Keratinocyte (primary cell): ENCODE data around the gene KANSL1. TPM values are rescaled to one million over a fixed set of nuclear protein-coding genes. Genes with fewer than 3 reads are reported as not detected.

Source experiments
- DNase-seq: peaks from one replicate; pipeline ENCODE4 v3.0.0-alpha.2; 2011; ENCODE audit warnings: low read depth, missing footprints, low spot score
- FAIRE-seq: peaks from 2 replicates; lab custom pipeline; 2011; peaks lifted over from hg19 to GRCh38; lab: Jason Lieb, UNC
- H2AFZ ChIP-seq: 2 replicates; pipeline ENCODE4 v1.6.0; 2012; ENCODE audit warnings: low read length, control low read depth, inconsistent platforms; ENCODE audit not compliant: control insufficient read depth
- H3K27ac ChIP-seq: 2 replicates; pipeline ENCODE4 v1.5.1; 2011; ENCODE audit warnings: low read length; ENCODE audit not compliant: control insufficient read depth, insufficient read depth
- H3K27me3 ChIP-seq: 3 replicates; pipeline ENCODE4 v1.6.0; 2011; ENCODE audit warnings: low read length; ENCODE audit not compliant: control insufficient read depth, insufficient read depth; ENCODE audit errors: extremely low read depth
- H3K36me3 ChIP-seq, 2 experiments: 2 replicates in 1 of 2; 3 replicates in 1 of 2; pipeline ENCODE4 v1.5.1; 2011; ENCODE audit warnings: low read length in 2 of 2, mild to moderate bottlenecking in 1 of 2; ENCODE audit not compliant: control insufficient read depth in 2 of 2, insufficient read depth in 2 of 2; ENCODE audit errors: extremely low read depth in 1 of 2
- H3K4me1 ChIP-seq: 3 replicates; pipeline ENCODE4 v1.5.1; 2011; ENCODE audit warnings: low read length; ENCODE audit not compliant: control insufficient read depth, insufficient read depth; ENCODE audit errors: extremely low read depth
- H3K4me2 ChIP-seq: 3 replicates; pipeline ENCODE4 v1.6.0; 2011; ENCODE audit warnings: low read depth, low read length; ENCODE audit not compliant: control insufficient read depth, insufficient read depth; ENCODE audit errors: extremely low read depth
- H3K4me3 ChIP-seq, 3 experiments: fragments of 200-600 bp in 1 of 3; sonication (generic) in 1 of 3; 2 replicates in 2 of 3; 3 replicates in 1 of 3; pipeline ENCODE4 v1.5.1; 2011 to 2016; ENCODE audit warnings: low read length in 3 of 3, mild to moderate bottlenecking in 3 of 3, control low read depth in 2 of 3, inconsistent platforms in 1 of 3, low read depth in 1 of 3, mixed read lengths in 1 of 3, mixed run types in 1 of 3, moderate library complexity in 1 of 3; ENCODE audit not compliant: control insufficient read depth in 2 of 3, insufficient read depth in 2 of 3; ENCODE audit errors: extremely low read depth in 1 of 3
- H3K79me2 ChIP-seq: 2 replicates; pipeline ENCODE4 v1.6.0; 2012; ENCODE audit warnings: low read length; ENCODE audit not compliant: control insufficient read depth, insufficient read depth
- H3K9ac ChIP-seq: 3 replicates; pipeline ENCODE4 v1.6.0; 2011; ENCODE audit warnings: low read length; ENCODE audit not compliant: control insufficient read depth, insufficient read depth; ENCODE audit errors: extremely low read depth
- H3K9me1 ChIP-seq: 3 replicates; pipeline ENCODE4 v1.6.0; 2011; ENCODE audit warnings: low read length; ENCODE audit not compliant: control insufficient read depth, insufficient read depth; ENCODE audit errors: extremely low read depth
- H3K9me3 ChIP-seq: 2 replicates; pipeline ENCODE4 v1.5.1; 2012; ENCODE audit warnings: low read depth, low read length; ENCODE audit not compliant: control insufficient read depth
- H4K20me1 ChIP-seq: 3 replicates; pipeline ENCODE4 v1.6.0; 2011; ENCODE audit warnings: low read length; ENCODE audit not compliant: control insufficient read depth, insufficient read depth; ENCODE audit errors: extremely low read depth
- EZH2 ChIP-seq: IDR thresholded peaks from one replicate; pipeline ENCODE4 v1.6.1; 2012; ENCODE audit warnings: inconsistent platforms, mild to moderate bottlenecking, low read length, moderate library complexity
- dilution Hi-C: fragments of 300-500 bp; cut with MboI; formaldehyde crosslinking; loops from one replicate; pipeline ENCODE4 v1.7.0; 2020; ENCODE audit warnings: low sequenced_read_pairs; ENCODE audit not compliant: extremely low pct_ligation_motif_present
- polyA plus RNA-seq, 5 experiments: library from polyadenylated mRNA; depleted of rRNA in 3 of 5; stranded (reverse) in 3 of 5; stranded (forward) in 1 of 5; unstranded in 1 of 5; fragments of >200 nt; gene quantifications; 1 replicate in 1 of 5; 2 replicates in 3 of 5; 3 replicates in 1 of 5; pipeline versions ENCODE4 v1.2.1 to v1.2.3, GENCODE V29; 2011 to 2012; ENCODE audit warnings: missing spikeins in 2 of 5, low read depth in 1 of 5, low replicate concordance in 1 of 5
- TF ChIP-seq, protein P1 (sequence below), 3 experiments: IDR thresholded peaks in 1 of 3; conservative IDR thresholded peaks in 1 of 3; optimal IDR thresholded peaks in 1 of 3; 2 replicates in 2 of 3; 3 replicates in 1 of 3; pipeline versions ENCODE3 to v1.5.1; 2011; ENCODE audit warnings: low read length in 3 of 3, mild to moderate bottlenecking in 3 of 3, moderate library complexity in 2 of 3, control low read depth in 1 of 3, inconsistent platforms in 1 of 3; ENCODE audit not compliant: insufficient read depth in 2 of 3; ENCODE audit errors: extremely low read depth in 1 of 3

Gene KANSL1
- polyA plus RNA-seq, 1 donor (not counting 4 experiments of a cell fraction or from before 2014, with no cell fraction given) = 17.6 TPM

DNA sequence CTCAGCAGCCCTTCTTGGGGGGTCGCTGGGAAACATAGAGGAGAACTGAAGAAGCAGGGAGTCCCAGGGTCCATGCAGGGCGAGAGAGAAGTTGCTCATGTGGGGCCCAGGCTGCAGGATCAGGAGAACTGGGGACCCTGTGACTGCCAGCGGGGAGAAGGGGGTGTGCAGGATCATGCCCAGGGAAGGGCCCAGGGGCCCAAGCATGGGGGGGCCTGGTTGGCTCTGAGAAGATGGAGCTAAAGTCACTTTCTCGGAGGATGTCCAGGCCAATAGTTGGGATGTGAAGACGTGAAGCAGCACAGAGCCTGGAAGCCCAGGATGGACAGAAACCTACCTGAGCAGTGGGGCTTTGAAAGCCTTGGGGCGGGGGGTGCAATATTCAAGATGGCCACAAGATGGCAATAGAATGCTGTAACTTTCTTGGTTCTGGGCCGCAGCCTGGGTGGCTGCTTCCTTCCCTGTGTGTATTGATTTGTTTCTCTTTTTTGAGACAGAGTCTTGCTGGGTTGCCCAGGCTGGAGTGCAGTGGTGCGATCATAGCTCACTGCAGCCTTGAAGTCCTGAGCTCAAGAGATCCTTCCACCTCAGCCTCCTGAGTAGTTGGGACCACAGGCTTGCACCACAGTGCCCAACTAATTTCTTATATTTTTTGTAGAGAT lies 190.8 kb downstream of the KANSL1 start:
- no peak for DNase-seq

DNA sequence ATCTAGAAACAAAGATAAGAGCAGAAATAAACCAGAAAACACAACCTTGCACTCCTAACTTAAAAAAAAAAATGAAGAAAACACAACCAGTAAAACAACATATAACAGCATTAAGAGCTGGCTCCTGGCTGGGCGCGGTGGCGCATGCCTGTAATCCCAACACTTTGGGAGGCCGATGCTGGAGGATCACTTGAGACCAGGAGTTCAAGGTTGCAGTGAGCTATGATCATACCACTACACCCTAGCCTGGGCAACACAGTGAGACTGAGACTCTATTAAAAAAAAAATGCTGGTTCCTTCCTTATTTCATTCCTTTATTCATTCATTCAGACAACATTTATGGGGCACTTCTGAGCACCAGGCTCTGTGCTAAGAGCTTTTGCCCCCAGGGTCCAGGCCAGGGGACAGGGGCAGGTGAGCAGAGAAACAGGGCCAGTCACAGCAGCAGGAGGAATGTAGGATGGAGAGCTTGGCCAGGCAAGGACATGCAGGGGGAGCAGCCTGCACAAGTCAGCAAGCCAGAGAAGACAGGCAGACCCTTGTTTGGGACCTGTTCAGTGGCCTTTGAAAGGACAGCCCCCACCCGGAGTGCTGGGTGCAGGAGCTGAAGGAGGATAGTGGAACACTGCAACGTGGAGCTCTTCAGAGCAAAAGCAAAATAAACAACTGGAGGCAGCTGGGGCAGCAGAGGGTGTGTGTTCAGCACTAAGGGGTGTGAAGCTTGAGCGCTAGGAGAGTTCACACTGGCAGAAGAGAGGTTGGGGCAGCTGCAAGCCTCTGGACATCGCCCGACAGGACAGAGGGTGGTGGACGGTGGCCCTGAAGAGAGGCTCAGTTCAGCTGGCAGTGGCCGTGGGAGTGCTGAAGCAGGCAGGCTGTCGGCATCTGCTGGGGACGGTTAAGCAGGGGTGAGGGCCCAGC lies 191.6 kb downstream of the KANSL1 start:
- no peak for FAIRE-seq
- H4K20me1 ChIP-seq = no peaks in the 10 kb centered on the region
- no peaks in the 10 kb centered on the region for H3K36me3 ChIP-seq
- H3K9ac ChIP-seq = no peak overlapping the region
- dilution Hi-C loops = no loop called here
- no peak for DNase-seq
- no peak overlapping the region for H3K27ac ChIP-seq
- no peaks in the 10 kb centered on the region for H3K4me1 ChIP-seq
- peaks cover 15% of the 10 kb centered on the region for H3K27me3 ChIP-seq
- H3K4me2 ChIP-seq = no peak overlapping the region
- H3K9me1 ChIP-seq = no peaks in the 10 kb centered on the region
- no peak overlapping the region for H3K4me3 ChIP-seq
- no peaks in the 10 kb centered on the region for H3K79me2 ChIP-seq
- no peaks in the 10 kb centered on the region for H3K9me3 ChIP-seq
- TF ChIP-seq, protein P1, sequence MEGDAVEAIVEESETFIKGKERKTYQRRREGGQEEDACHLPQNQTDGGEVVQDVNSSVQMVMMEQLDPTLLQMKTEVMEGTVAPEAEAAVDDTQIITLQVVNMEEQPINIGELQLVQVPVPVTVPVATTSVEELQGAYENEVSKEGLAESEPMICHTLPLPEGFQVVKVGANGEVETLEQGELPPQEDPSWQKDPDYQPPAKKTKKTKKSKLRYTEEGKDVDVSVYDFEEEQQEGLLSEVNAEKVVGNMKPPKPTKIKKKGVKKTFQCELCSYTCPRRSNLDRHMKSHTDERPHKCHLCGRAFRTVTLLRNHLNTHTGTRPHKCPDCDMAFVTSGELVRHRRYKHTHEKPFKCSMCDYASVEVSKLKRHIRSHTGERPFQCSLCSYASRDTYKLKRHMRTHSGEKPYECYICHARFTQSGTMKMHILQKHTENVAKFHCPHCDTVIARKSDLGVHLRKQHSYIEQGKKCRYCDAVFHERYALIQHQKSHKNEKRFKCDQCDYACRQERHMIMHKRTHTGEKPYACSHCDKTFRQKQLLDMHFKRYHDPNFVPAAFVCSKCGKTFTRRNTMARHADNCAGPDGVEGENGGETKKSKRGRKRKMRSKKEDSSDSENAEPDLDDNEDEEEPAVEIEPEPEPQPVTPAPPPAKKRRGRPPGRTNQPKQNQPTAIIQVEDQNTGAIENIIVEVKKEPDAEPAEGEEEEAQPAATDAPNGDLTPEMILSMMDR (optimal IDR thresholded peaks at IDR 0.05 in 1 of 3, IDR thresholded peaks at IDR 0.05 in 1 of 3, conservative IDR thresholded peaks at IDR 0.05 in 1 of 3; ENCODE audit: extremely low read depth in 1 of 3, insufficient read depth in 2 of 3, low read length in 3 of 3) = no peak
- H2AFZ ChIP-seq = no peak overlapping the region

More for the DNA sequence above, 190.8 kb downstream of the KANSL1 start:
- Histone ChIP-seq H3K4me2 (no peak overlapping the region), H3K9me3 (no peaks in the 10 kb centered on the region), H3K27ac (no peak overlapping the region), H3K27me3 (peaks cover 9% of the 10 kb centered on the region), H2AFZ (no peak overlapping the region), H3K36me3 (no peaks in the 10 kb centered on the region), H3K9me1 (no peaks in the 10 kb centered on the region), H4K20me1 (no peaks in the 10 kb centered on the region), H3K4me1 (no peaks in the 10 kb centered on the region), H3K79me2 (no peaks in the 10 kb centered on the region), H3K9ac (no peak overlapping the region), H3K4me3 (no peak overlapping the region)
- FAIRE-seq = peak; percentile 85
- dilution Hi-C loops = no loop called here
- no peak for TF ChIP-seq EZH2
- TF ChIP-seq, protein P1 (optimal IDR thresholded peaks at IDR 0.05 in 1 of 3, IDR thresholded peaks at IDR 0.05 in 1 of 3, conservative IDR thresholded peaks at IDR 0.05 in 1 of 3; ENCODE audit: extremely low read depth in 1 of 3, insufficient read depth in 2 of 3, low read length in 3 of 3) = peak; percentile 80 to 93 (median 87)
